HG02610 (cell line): ENCODE results near the gene WDPCP.
"Not testable (repeated sequence)": the region's sequence is repeated elsewhere in the genome, so short reads cannot be mapped to it uniquely, and the experiment has no call there.

ENCODE experiments used
- ATAC-seq: cut with Tn5 transposase; IDR thresholded peaks from one replicate; pipeline ENCODE4 v1.9.1; 2021; ENCODE audit warnings: mild to moderate bottlenecking, moderate library complexity; ENCODE audit not compliant: unreplicated experiment

Gene WDPCP

GRCh38 chr2:63465633-63466032 lies 122.6 kb downstream of the WDPCP start:
- ATAC-seq = no peak

GRCh38 chr2:63463142-63463541 lies 125.1 kb downstream of the WDPCP start:
- no peak for ATAC-seq

GRCh38 chr2:63446658-63447057 lies 141.6 kb downstream of the WDPCP start:
- no peak for ATAC-seq

- ATAC-seq = peak; percentile 68
Observed at GRCh38 chr2:63444565-63445288, 143.6 kb downstream of the WDPCP start.

- no peak for ATAC-seq
Observed at GRCh38 chr2:63440612-63441011, 147.7 kb downstream of the WDPCP start.

GRCh38 chr2:63438181-63438580 lies 150.1 kb downstream of the WDPCP start:
- ATAC-seq = no peak

GRCh38 chr2:63436488-63436887 lies 151.8 kb downstream of the WDPCP start:
- ATAC-seq = no peak

GRCh38 chr2:63435070-63435469 lies 153.2 kb downstream of the WDPCP start:
- ATAC-seq = no peak

- ATAC-seq = no peak
Observed at GRCh38 chr2:63434024-63435001, 154.0 kb downstream of the WDPCP start.

- ATAC-seq = no peak
Observed at GRCh38 chr2:63432373-63432772, 155.9 kb downstream of the WDPCP start.

- ATAC-seq = no peak
Observed at GRCh38 chr2:63425606-63426005, 162.7 kb downstream of the WDPCP start.

GRCh38 chr2:63425079-63425416 lies 163.2 kb downstream of the WDPCP start:
- no peak for ATAC-seq

- ATAC-seq = no peak
Observed at GRCh38 chr2:63424329-63425078, 163.8 kb downstream of the WDPCP start.

GRCh38 chr2:63422556-63422955 lies 165.7 kb downstream of the WDPCP start:
- ATAC-seq = no peak

- ATAC-seq = no peak
Observed at GRCh38 chr2:63408530-63408929, 179.7 kb downstream of the WDPCP start.

- ATAC-seq = no peak
Observed at GRCh38 chr2:63406641-63407040, 181.6 kb downstream of the WDPCP start.

GRCh38 chr2:63403820-63404219 lies 184.5 kb downstream of the WDPCP start:
- no peak for ATAC-seq

- ATAC-seq = not testable (repeated sequence)
Observed at GRCh38 chr2:63402889-63403288, 185.4 kb downstream of the WDPCP start.

GRCh38 chr2:63399156-63399555 lies 189.1 kb downstream of the WDPCP start:
- no peak for ATAC-seq

GRCh38 chr2:63379451-63379850 lies 208.8 kb downstream of the WDPCP start:
- ATAC-seq = no peak

- no peak for ATAC-seq
Observed at GRCh38 chr2:63378589-63378988, 209.7 kb downstream of the WDPCP start.
